Osteocyte (in vitro differentiated cells): ENCODE results near the gene TTR. TPM values are rescaled to one million over a fixed set of nuclear protein-coding genes. Genes with fewer than 3 reads are reported as not detected.

Experiments
- DNase-seq: peaks from one replicate; pipeline ENCODE4 v3.0.0; 2021; ENCODE audit warnings: mixed read lengths; ENCODE audit not compliant: unreplicated experiment; ENCODE audit errors: extremely low spot score
- H3K27ac Mint-ChIP-seq: one replicate; pipeline ENCODE4 v1.8.0; 2021; ENCODE audit warnings: mild to moderate bottlenecking, mixed read lengths; ENCODE audit not compliant: unreplicated experiment
- H3K27me3 Mint-ChIP-seq: one replicate; pipeline ENCODE4 v1.8.0; 2021; ENCODE audit warnings: mixed read lengths; ENCODE audit not compliant: unreplicated experiment
- H3K36me3 Mint-ChIP-seq: one replicate; pipeline ENCODE4 v1.8.0; 2021; ENCODE audit warnings: mixed read lengths; ENCODE audit not compliant: unreplicated experiment
- H3K4me1 Mint-ChIP-seq: one replicate; pipeline ENCODE4 v1.8.0; 2021; ENCODE audit warnings: mixed read lengths; ENCODE audit not compliant: unreplicated experiment
- H3K4me3 Mint-ChIP-seq: one replicate; pipeline ENCODE4 v1.8.0; 2021; ENCODE audit warnings: mild to moderate bottlenecking, moderate library complexity, mixed read lengths; ENCODE audit not compliant: unreplicated experiment
- H3K9me3 Mint-ChIP-seq: one replicate; pipeline ENCODE4 v1.8.0; 2021; ENCODE audit warnings: mixed read lengths; ENCODE audit not compliant: unreplicated experiment
- total RNA-seq: library from RNA; stranded (reverse); gene quantifications from 2 replicates; pipeline ENCODE4 v1.2.1, GENCODE V29; 2021
- TF ChIP-seq, protein P1 (sequence below): fragments of 200-600 bp; sonication (generic); IDR thresholded peaks from 2 replicates; pipeline ENCODE4 v1.5.0; 2021; ENCODE audit warnings: antibody characterized with exemption, mild to moderate bottlenecking, moderate library complexity

Gene TTR
- total RNA-seq, 1 donor from 2014 or later = 14.8 TPM

DNA sequence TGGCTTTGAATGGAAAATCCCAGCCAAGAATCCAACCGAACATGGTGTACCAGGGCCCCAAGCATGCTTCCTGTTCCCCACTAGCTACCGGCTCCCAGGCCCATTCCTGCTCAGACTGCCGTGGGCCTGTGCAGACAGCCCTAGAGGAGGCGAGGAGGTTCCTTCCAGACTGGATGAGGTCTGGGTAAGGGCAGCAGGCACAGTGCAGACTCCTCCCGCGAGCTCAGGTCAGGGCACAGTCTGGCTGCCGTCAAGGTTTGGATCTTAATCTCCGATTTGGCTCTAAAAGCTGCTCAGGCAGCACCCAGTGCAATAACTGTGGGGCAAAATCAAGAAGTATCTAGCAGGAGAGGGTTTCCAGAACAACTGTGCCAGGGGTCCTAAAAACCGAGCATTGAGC lies 19.3 kb upstream of the TTR start:
- no peak overlapping the region for H3K27ac Mint-ChIP-seq
- no peak for DNase-seq
- H3K4me3 Mint-ChIP-seq = no peak overlapping the region
- no peaks in the 10 kb centered on the region for H3K36me3 Mint-ChIP-seq
- TF ChIP-seq, protein P1, sequence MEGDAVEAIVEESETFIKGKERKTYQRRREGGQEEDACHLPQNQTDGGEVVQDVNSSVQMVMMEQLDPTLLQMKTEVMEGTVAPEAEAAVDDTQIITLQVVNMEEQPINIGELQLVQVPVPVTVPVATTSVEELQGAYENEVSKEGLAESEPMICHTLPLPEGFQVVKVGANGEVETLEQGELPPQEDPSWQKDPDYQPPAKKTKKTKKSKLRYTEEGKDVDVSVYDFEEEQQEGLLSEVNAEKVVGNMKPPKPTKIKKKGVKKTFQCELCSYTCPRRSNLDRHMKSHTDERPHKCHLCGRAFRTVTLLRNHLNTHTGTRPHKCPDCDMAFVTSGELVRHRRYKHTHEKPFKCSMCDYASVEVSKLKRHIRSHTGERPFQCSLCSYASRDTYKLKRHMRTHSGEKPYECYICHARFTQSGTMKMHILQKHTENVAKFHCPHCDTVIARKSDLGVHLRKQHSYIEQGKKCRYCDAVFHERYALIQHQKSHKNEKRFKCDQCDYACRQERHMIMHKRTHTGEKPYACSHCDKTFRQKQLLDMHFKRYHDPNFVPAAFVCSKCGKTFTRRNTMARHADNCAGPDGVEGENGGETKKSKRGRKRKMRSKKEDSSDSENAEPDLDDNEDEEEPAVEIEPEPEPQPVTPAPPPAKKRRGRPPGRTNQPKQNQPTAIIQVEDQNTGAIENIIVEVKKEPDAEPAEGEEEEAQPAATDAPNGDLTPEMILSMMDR = no peak
- H3K9me3 Mint-ChIP-seq = no peaks in the 10 kb centered on the region
- H3K4me1 Mint-ChIP-seq = peaks cover 5% of the 10 kb centered on the region
- H3K27me3 Mint-ChIP-seq = peaks cover 2% of the 10 kb centered on the region

DNA sequence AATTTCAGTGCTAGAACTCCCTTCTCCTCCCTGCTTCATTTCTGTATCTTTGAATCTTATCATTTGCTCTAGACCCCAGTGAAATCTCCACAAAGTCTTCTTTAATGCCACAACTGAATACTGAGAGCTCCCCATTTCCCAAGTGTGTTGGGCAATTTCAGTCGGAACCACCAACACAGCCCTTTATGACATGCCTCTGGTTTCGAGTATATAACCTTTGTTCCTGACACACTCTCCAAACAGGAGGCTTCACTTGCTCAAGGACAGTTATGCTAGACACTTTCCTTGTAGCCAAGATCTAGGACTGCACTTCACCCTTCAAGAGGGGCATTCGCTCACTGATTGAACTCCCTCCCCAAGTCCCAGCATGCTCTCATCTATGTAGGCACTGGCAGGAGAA lies 18.6 kb upstream of the TTR start:
- H3K4me3 Mint-ChIP-seq = no peak overlapping the region
- DNase-seq = no peak
- no peak overlapping the region for H3K27ac Mint-ChIP-seq
- peaks cover 2% of the 10 kb centered on the region for H3K27me3 Mint-ChIP-seq
- no peaks in the 10 kb centered on the region for H3K36me3 Mint-ChIP-seq
- H3K9me3 Mint-ChIP-seq = no peaks in the 10 kb centered on the region
- TF ChIP-seq, protein P1 = no peak
- peaks cover 5% of the 10 kb centered on the region for H3K4me1 Mint-ChIP-seq

DNA sequence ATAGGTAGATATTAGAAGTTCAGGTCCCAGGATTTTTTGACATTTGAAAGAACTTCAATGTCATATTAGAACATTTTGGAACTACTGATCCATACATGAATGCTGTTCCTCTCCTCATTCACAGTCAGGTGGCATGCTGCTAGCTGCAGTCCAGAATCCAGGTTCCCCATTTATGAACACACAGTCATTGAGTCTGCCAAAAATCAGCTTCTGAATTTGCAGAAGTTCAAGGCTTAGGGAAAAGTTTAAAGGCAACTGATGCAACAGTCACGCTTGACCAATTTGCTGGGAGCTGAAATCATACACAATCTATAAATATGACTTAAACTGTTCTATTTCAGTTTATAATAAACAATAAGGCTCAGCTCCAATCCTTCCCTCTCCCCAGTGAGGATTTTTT lies 17.3 kb upstream of the TTR start:
- no peak overlapping the region for H3K27ac Mint-ChIP-seq
- no peaks in the 10 kb centered on the region for H3K36me3 Mint-ChIP-seq
- TF ChIP-seq, protein P1 = no peak
- H3K4me1 Mint-ChIP-seq = peaks cover 5% of the 10 kb centered on the region
- DNase-seq = no peak
- peaks cover 2% of the 10 kb centered on the region for H3K27me3 Mint-ChIP-seq
- no peaks in the 10 kb centered on the region for H3K9me3 Mint-ChIP-seq
- H3K4me3 Mint-ChIP-seq = no peak overlapping the region

DNA sequence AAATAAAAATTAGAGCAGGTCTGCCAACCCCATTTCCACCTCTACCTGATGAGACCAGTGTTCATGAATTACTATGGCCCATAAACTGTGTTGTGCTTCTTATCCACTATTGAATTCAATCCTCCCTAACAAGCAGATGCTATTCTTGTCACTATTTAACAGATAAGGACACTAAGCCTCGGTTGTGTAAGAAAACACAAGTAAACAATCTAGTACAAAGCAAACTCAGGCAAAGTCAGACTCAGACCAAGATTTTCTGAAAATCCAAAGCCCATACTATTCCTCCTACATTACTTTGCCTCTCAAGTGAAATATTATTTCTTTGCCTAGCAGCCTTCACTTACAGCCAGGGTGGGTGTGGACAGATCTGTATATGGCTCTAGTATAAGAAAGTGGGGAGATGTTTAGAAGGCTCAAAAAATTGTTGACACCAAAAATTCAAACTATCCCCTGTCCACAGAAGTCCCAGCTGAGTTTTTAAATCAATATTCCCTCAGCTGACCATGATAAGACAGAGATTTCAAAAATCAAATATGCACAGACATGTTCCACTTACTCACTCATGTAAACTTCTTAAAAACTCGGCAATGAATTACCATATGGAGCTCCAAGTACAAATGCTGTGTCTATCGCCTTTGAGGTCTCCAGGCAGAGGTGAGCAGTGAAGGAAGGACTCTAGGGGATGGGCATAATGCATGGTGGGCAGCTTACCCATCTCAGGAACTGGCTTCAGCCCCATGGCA lies 16.0 kb upstream of the TTR start:
- Mint-ChIP-seq H3K27ac (no peak overlapping the region), H3K4me3 (no peak overlapping the region), H3K27me3 (peaks cover 2% of the 10 kb centered on the region), H3K9me3 (no peaks in the 10 kb centered on the region), H3K36me3 (no peaks in the 10 kb centered on the region), H3K4me1 (peaks cover 5% of the 10 kb centered on the region)
- DNase-seq = no peak
- TF ChIP-seq, protein P1 = no peak

DNA sequence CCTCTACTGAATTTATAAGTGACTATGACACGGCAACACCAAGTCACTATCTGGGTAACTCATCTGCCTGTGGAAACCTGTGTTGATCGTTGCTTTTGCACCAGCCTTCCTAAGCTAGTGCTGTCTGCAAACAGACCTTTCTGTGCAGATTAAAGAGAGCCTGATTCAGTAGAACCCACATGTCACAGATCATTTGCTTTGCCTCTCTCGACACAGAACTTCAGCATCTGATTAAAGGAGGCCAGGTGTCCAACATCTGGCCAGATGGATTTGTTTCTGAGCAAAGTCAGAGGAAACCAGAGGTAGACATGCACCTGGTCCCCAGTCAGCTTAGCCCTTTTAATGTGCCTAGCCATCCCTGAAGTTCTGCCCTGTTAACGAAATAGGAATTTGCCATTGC lies 15.0 kb upstream of the TTR start:
- TF ChIP-seq, protein P1 = no peak
- H3K27ac Mint-ChIP-seq = no peak overlapping the region
- no peak for DNase-seq
- H3K4me1 Mint-ChIP-seq = peaks cover 5% of the 10 kb centered on the region
- H3K9me3 Mint-ChIP-seq = no peaks in the 10 kb centered on the region
- no peak overlapping the region for H3K4me3 Mint-ChIP-seq
- H3K36me3 Mint-ChIP-seq = no peaks in the 10 kb centered on the region
- H3K27me3 Mint-ChIP-seq = no peaks in the 10 kb centered on the region
